Adrenal gland (tissue), 12 donors: ENCODE measurements around the gene RHEBL1. TPM values are rescaled to one million over a fixed set of nuclear protein-coding genes. Genes with fewer than 3 reads are reported as not detected.

Experiments used
- DNase-seq, 7 donors: peaks; one replicate each; pipeline ENCODE4 v3.0.0-alpha.2; 2019 to 2020
- H3K27ac ChIP-seq, 5 donors: fragments of 200-600 bp; sonication (generic) in 4 of 5; 1 replicate in 3 of 5; 2 replicates in 2 of 5; pipeline versions ENCODE4 v1.5.1 to v1.8.0; 2016 to 2020; ENCODE audit warnings: mild to moderate bottlenecking in 1 of 5
- H3K27me3 ChIP-seq: fragments of 200-600 bp; 2 replicates; pipeline ENCODE4 v1.8.0; 2021
- H3K36me3 ChIP-seq, 2 donors: fragments of 200-600 bp; replicated peaks in 1 of 2; 1 replicate in 1 of 2; 2 replicates in 1 of 2; pipeline versions ENCODE4 v1.5.1 to v1.8.0; 2018 to 2022
- H3K4me1 ChIP-seq, 2 donors: fragments of 200-600 bp; replicated peaks in 1 of 2; 1 replicate in 1 of 2; 2 replicates in 1 of 2; pipeline versions ENCODE4 v1.5.1 to v1.8.0; 2018 to 2021
- H3K4me3 ChIP-seq, 4 donors: fragments of 200-600 bp; sonication (generic) in 3 of 4; one replicate each; pipeline ENCODE4 v1.5.1; 2016 to 2018
- H3K9me3 ChIP-seq, 3 donors: fragments of 200-600 bp; sonication (generic) in 1 of 3; replicated peaks in 1 of 3; 1 replicate in 2 of 3; 2 replicates in 1 of 3; pipeline versions ENCODE4 v1.5.1 to v1.8.0; 2016 to 2021
- CTCF ChIP-seq, 6 experiments: fragments of 450-650 bp in 4 of 6; fragments of 200-600 bp in 2 of 6; sonication (generic) in 1 of 6; IDR thresholded peaks; 1 replicate in 5 of 6; 2 replicates in 1 of 6; pipeline versions ENCODE4 v1.5.1 to v1.8.0; 2016 to 2021; ENCODE audit warnings: antibody characterized with exemption in 6 of 6, mild to moderate bottlenecking in 2 of 6, moderate library complexity in 1 of 6
- POLR2A ChIP-seq, 2 donors: fragments of 450-650 bp; IDR thresholded peaks; one replicate each; pipeline ENCODE4 v1.6.1; 2017; ENCODE audit warnings: antibody characterized with exemption in 2 of 2, mild to moderate bottlenecking in 2 of 2, moderate library complexity in 1 of 2
- WGBS, 4 donors: extraction: QIAGEN DNeasy Blood & Tissue Kit in 2 of 4; methylation state at CpG; one replicate each; pipeline versions ENCODE4 v1.1.5 to v1.1.7; 2013 to 2017; 5-methylcytosine and 5-hydroxymethylcytosine counted together
- intact Hi-C, 2 donors: fragments of 100-400 bp; cut with DNase I; formaldehyde crosslinking; loops; one replicate each; pipeline versions ENCODE4 v1.14.1 to v1.15.0; 2022 to 2023
- polyA plus RNA-seq, 3 donors: library from polyadenylated mRNA; stranded (reverse); fragments of 200-250 nt in 2 of 3; fragments of 350-450 nt in 1 of 3; fragmentation: Illumina TruSeq in 1 of 3; extraction: RNeasy Lipid Tissue Mini Kit (QIAGEN cat#74804) in 1 of 3; gene quantifications; one replicate each; pipeline ENCODE4 v1.2.3, GENCODE V29; 2013 to 2014
- total RNA-seq, 9 donors: library from RNA; depleted of rRNA in 4 of 9; stranded (reverse); fragments of >200 nt in 4 of 9; fragments of 120-200 nt in 1 of 9; fragmentation: NEBNext Ultra II Directional in 1 of 9; extraction: Animal tissue kit (Norgen Biotek cat#: 25700) in 1 of 9; gene quantifications; one replicate each; pipeline versions ENCODE4 v1.1.0 to v1.2.4, GENCODE V29; 2013 to 2023
- donor health status: healthy with polysubstance abuse.
- donor health status: Bipolar disorder and iron deficiency.
- donor health status: DM: yes; HTN: yes; CAD: no.
- donor health status: DM: no; HTN: no; CAD: no.
- donor health status: DM: no; HTN: no; CAD: no.
- donor health status: DM: yes; HTN: yes; CAD: no.

Gene RHEBL1
- total and polyA plus RNA-seq, 12 donors, result 0.26 to 1.8 (median 0.34) TPM; not detected in 4

GRCh38 chr12:49089821-49090773 lies 20.3 kb upstream of the RHEBL1 start:
- intact Hi-C loops, result loop anchor here (5.0 kb wide), 1 partner anchor 32 kb away; no protein-coding TSS in a partner anchor
- H3K27me3 ChIP-seq, result peaks cover 13% of the 10 kb centered on the region
- no peaks in the 10 kb centered on the region for H3K9me3 ChIP-seq
- H3K4me3 ChIP-seq, result peak overlapping the region in 1 of 4 donors; percentile 40
- no peaks in the 10 kb centered on the region for H3K36me3 ChIP-seq
- H3K27ac ChIP-seq, result no peak overlapping the region
- H3K4me1 ChIP-seq, result peaks cover 10 to 46% of the 10 kb centered on the region in 2 donors
- peak in 3 of 7 donors; percentile 36 to 65 (median 55) for DNase-seq
- TF ChIP-seq POLR2A (IDR thresholded peaks at IDR 0.05), result no peak
- no peak for TF ChIP-seq CTCF (IDR thresholded peaks at IDR 0.05)
- 36 to 64% (median 45%) methylated on average over 24 to 88 of the region's 88 CpGs for WGBS, 4 donors

- intact Hi-C loops, result loop anchor here (5.0 kb wide), 1 partner anchor 33 kb away; no protein-coding TSS in a partner anchor
- Histone ChIP-seq H3K9me3 (no peaks in the 10 kb centered on the region), H3K27me3 (peaks cover 13% of the 10 kb centered on the region), H3K27ac (no peak overlapping the region), H3K4me3 (no peak overlapping the region), H3K36me3 (no peaks in the 10 kb centered on the region), H3K4me1 (peaks cover under 1 to 36% of the 10 kb centered on the region in 2 donors)
- WGBS, 4 donors, result 47 to 74% (median 68%) methylated on average over 4 to 6 of the region's 6 CpGs
- TF ChIP-seq CTCF (IDR thresholded peaks at IDR 0.05) (no peak), POLR2A (IDR thresholded peaks at IDR 0.05) (no peak)
- no peak for DNase-seq
Measured at GRCh38 chr12:49088932-49089330, 19.2 kb upstream of the RHEBL1 start.

GRCh38 chr12:49088150-49088931 lies 18.6 kb upstream of the RHEBL1 start:
- 3 to 15% (median 4%) methylated on average over 7 to 18 of the region's 18 CpGs for WGBS, 4 donors
- intact Hi-C loops, result loop anchor here (5.0 kb wide), 1 partner anchor 34 kb away; no protein-coding TSS in a partner anchor
- Histone ChIP-seq H3K9me3 (no peaks in the 10 kb centered on the region), H3K4me1 (peaks cover 0 to 32% of the 10 kb centered on the region in 2 donors), H3K27me3 (peaks cover 13% of the 10 kb centered on the region), H3K4me3 (no peak overlapping the region), H3K27ac (no peak overlapping the region), H3K36me3 (no peaks in the 10 kb centered on the region)
- peak; percentile 74 to 86 (median 79) for DNase-seq
- TF ChIP-seq CTCF (IDR thresholded peaks at IDR 0.05), result peak; percentile 82 to 89 (median 86)
- no peak for TF ChIP-seq POLR2A (IDR thresholded peaks at IDR 0.05)

GRCh38 chr12:49086116-49086515 lies 16.3 kb upstream of the RHEBL1 start:
- DNase-seq, result no peak
- TF ChIP-seq POLR2A (IDR thresholded peaks at IDR 0.05), result no peak
- no peak for TF ChIP-seq CTCF (IDR thresholded peaks at IDR 0.05)
- Histone ChIP-seq H3K36me3 (no peaks in the 10 kb centered on the region), H3K27ac (no peak overlapping the region), H3K4me3 (no peak overlapping the region), H3K9me3 (no peaks in the 10 kb centered on the region), H3K27me3 (peaks cover 8% of the 10 kb centered on the region), H3K4me1 (peaks cover 0 to 18% of the 10 kb centered on the region in 2 donors)
- intact Hi-C loops, result loop anchor here (5.0 kb wide), 1 partner anchor 36 kb away; no protein-coding TSS in a partner anchor
- WGBS, 4 donors, result 72 to 77% (median 75%) methylated on average over 3 of the region's 3 CpGs
